OCI-LY1 (cell line): ENCODE results near the gene SIRPA.

Experiments used
- CTCF ChIP-seq: fragments of 200-600 bp; sonication (generic), shearing (Covaris generic); IDR thresholded peaks from 2 replicates; pipeline ENCODE4 v1.5.1; 2017; ENCODE audit warnings: mild to moderate bottlenecking, antibody characterized with exemption, low read length, moderate library complexity, mixed read lengths
- EZH2 ChIP-seq: fragments of 200-600 bp; sonication (generic), shearing (Covaris generic); IDR thresholded peaks from 2 replicates; pipeline ENCODE4 v1.8.0; 2017; ENCODE audit warnings: borderline replicate concordance, mixed run types, mild to moderate bottlenecking, antibody characterized with exemption, low read length, moderate library complexity, mixed read lengths

DNA sequence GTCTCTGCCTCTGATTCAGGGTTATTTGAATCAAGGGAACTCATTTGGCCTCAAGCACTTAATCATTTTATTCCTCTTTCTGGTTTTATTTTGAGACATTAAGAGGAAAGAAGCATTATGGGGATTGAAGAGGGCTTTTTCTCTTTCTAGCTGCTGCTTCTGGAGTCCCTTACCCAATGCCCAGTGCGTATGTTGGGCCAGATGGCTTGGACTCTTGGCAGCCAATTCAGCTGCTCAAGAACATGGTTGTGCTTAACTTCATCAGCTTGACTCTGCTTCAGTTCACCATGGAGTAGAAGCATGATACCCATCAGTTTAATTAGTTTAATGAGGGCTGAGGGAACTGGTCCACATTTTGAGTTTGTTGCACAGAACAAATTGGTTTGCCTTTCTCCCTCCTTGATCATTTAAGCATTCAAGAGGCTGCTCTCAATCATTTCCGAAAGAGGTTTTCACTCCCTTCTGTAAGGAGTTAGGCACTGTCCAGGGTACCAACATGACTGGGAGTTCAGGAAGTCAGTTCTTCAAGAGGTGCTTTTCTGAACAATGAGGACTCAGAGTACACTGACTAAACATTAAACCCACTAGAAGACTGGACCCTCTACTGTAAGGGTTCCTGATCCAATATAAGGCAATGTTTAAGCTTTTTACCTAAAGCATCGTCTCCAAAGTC, 84.0 kb downstream of the SIRPA start:
- TF ChIP-seq CTCF (no peak), EZH2 (no peak)
